NCI-H128 (cell line): ENCODE results near the gene TANGO2.

Source experiments
- DNase-seq: peaks from one replicate; lab custom pipeline; 2025; ENCODE audit not compliant: unreplicated experiment; lab: John Stamatoyannopoulos, UW

The TANGO2 gene

GRCh38 chr22:20011123-20011992 is 9.6 kb upstream of the TANGO2 start:
- DNase-seq: no peak

- DNase-seq: no peak
Measured at GRCh38 chr22:20011993-20012740, 8.7 kb upstream of the TANGO2 start.

DNA sequence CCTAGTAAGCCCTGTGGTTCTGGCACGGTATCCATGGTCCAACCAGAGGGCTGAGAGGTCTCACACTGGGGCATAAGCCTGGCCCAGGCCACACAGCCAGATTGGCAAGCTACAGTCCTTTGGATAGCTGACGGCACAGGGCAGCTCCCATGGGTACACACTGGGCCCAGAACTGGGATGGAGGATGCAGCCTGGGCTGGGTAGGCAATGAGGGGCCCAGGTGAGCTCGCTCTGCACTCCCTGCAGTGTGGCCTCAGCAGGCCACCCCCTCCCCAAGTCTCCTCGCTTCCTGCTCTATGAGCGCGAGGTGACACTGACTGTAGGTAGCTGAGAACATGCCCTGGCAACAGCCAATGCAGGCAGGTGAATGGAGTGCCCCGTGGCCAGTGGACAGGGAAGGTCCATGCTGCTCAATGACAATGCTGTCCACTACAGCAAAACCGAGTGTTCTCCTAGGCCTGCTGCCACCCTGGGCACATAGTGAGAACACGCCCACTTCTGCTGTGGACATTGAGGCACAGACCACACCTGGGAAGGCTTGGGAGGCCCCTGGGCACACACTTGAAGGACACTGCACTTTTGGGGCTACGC is 8.1 kb upstream of the TANGO2 start:
- DNase-seq: no peak

- no peak for DNase-seq
Measured at GRCh38 chr22:20013382-20013871, 7.5 kb upstream of the TANGO2 start.

GRCh38 chr22:20014526-20015186 is 6.3 kb upstream of the TANGO2 start:
- DNase-seq: no peak

DNA sequence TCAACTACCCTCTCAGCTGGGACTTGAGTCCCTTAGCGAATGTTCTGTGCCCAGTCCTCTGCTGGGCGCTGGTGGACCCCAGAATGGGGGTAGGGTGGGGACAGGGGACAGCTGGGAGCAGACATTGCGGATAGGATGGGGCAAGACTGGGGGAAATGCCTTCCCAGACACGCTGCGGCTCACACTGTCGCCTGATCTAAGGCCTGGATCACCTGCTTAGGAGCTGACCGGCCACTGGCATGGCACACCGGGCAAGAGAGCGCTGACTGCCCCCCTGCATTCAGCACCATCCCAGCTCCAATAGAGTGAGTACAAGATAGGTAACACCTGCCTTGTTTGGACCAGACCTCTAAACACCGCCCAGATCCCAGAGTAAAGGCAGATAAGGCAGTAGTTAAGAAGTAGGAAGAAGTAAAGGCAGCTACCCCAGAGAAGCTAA is 5.7 kb upstream of the TANGO2 start:
- DNase-seq: no peak

- no peak for DNase-seq
Measured at GRCh38 chr22:20015971-20016733, 4.8 kb upstream of the TANGO2 start.

- peak; percentile 52 for DNase-seq
Measured at GRCh38 chr22:20016734-20017621, 3.9 kb upstream of the TANGO2 start, which contains the start of gene ARVCF. ARVCF (minus strand) TSS chr22:20016823; CDS start chr22:19990794, 26,029 bp downstream.

- DNase-seq: no peak
Measured at GRCh38 chr22:20017622-20017958, 3.3 kb upstream of the TANGO2 start.

GRCh38 chr22:20018001-20018400 is 2.9 kb upstream of the TANGO2 start:
- DNase-seq: no peak

- DNase-seq: no peak
Measured at GRCh38 chr22:20019661-20020532, 1.0 kb upstream of the TANGO2 start.

- no peak for DNase-seq
Measured at GRCh38 chr22:20021196-20022181, 579 bp downstream of the TANGO2 start.

DNA sequence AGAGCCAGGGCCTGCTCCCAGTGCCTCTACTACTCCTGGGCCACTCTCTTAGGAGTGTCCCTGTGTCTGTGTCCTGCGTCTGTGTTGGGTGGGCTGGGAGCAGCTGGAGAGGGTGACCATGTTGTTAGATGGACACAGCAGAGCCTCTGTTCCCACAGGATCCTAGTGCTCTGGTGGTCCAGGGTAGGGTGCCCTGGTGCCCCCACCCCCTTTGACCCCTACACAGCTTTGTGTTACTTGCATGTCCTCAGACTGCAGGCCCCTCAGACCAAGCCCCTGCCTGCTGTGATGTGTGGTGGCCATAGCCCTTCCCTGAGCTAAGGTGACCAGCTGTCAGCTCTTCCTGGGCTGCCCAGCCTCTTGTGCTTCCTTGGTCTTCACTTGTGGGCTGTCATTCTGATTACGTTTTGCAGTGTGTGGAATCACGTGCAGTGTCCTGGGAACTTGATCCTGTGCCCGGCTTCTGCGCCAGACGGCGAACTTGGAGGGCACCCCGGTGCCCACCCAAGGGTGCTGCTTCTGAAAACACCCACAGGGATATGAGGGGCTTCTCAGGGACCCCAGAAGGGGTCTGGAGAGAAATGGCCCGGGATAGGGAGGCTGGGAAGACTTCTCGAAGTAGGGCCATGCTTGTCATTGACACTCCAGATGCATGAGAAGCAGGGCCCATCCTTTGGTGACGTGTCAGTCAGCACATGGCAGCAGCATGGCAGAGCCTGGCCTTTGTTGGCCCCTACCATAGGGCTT is 1.5 kb downstream of the TANGO2 start:
- DNase-seq: no peak

GRCh38 chr22:20022978-20023613 is 2.2 kb downstream of the TANGO2 start:
- DNase-seq: no peak

DNA sequence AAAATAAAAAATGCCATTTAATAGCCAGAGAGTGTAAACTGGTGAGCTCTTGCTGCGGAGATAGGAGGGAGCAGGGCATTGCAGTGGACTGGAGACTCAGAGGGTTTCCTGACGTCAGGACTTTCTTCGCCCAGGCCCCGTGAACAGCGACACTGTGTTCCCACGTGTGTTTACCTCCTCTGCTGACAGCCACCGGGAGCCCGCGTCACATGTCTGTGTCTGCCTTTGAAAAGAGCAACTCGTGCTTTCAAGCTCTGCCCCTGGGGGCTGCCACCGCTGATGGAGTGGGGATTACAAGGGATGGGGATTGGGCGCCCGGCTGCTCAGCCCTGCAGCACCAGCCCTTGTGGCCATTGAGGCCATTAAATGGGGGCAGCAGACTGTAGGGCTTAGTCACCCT is 3.3 kb downstream of the TANGO2 start:
- DNase-seq: no peak
